ENCODE data around the gene LASP1.
A peak's percentile ranks its signal among the peaks of the same experiment; 100 is the strongest.
"Not testable (repeated sequence)": the region's sequence is repeated elsewhere in the genome, so short reads cannot be mapped to it uniquely, and the experiment has no call there.

Gene LASP1

DNA sequence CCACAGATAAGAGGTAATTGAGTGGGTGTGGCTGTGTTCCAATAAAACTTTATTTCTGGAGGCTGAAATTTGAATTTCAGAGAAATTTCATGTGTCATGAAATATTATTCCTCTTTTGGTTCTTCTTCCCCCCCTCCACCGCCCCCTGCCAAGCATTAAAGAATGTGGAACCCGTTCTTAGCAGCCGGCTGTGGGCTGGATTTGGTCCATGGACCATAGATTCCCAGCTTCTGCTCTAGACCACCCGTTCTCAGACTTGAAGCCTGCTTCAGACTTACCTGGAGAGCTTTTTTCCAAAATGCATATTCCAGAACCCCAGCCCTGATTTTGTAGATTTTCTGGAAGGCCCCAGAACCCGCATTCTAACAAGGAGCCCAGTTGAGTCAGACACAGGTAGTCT, 40.5 kb downstream of the LASP1 start:
- DNase-seq (ENCODE audit: low read depth): no peak

DNA sequence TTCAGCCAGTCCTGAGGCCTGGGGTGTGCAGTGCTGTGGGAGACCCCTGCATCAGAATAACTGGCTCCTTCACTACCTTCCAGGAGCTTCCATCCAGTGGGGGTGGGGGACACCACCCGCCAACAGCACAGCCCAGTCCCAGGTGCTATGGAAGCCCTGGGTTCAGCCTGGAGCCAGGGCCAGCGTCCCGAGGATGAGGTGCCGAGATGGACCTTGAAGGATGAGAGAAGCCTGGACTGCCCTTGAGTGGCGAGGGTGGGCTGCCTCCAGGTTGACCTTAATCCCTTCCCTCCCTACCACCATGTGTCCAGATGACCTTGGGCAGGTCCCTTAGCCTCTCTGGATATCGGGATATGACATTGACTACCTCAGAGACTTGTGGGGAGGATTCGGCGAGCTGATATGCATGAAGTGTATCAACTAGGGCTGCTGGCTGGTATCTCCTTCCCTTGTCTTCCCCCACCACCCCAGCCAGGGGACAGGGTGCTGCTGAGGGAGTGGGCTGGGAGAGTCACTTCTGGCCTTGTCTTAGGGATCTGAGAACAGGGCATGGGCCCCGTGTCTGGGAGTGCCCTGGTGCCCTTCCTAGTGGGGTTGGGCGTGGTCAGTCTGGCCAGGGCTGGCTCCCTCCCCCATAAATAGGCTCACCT, 41.3 kb downstream of the LASP1 start:
- no peak for DNase-seq (ENCODE audit: low read depth)

DNA sequence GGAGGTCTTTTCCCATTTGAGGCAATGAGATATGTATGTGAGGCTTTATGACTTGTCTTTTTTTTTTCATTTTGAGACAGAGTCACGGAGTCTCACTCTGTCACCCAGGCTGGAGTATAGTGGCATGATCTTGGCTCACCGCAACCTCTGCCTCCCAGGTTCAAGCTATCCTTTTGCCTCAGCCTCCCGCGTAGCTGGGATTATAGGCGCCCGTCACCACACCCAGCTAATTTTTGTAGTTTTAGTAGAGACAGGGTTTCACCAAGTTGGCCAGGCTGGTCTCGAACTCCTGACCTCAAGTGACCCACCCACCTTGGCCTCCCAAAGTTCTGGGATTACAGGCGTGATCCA, 41.8 kb downstream of the LASP1 start:
- not testable (repeated sequence) for DNase-seq (ENCODE audit: low read depth)

GRCh38 chr17:38912221-38912813, 42.5 kb downstream of the LASP1 start:
- DNase-seq (ENCODE audit: low read depth): no peak

GRCh38 chr17:38914741-38915638, 45.1 kb downstream of the LASP1 start:
- DNase-seq (ENCODE audit: low read depth): no peak

- no peak for DNase-seq (ENCODE audit: low read depth)
Observed at GRCh38 chr17:38915639-38915995, 45.8 kb downstream of the LASP1 start.

DNA sequence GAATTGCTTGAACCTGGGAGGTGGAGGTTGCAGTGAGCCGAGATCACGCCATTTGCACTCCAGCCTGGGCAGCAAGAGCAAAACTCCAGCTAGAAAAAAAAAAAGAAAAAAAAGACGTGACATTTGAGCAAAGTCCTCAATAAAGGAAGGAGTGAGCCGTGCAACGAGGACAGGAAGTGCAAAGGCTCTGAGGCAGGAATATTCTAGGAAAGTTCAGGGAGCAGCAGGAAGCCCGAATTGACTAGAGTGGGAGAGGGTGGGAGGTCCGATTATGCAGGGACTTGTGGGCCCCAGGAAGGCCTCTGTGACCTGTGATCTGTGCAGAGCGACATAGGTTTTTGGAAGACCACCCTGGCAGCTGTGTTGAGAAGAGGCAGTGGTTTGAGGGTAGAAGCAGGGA, 46.9 kb downstream of the LASP1 start:
- no peak for DNase-seq (ENCODE audit: low read depth)

DNA sequence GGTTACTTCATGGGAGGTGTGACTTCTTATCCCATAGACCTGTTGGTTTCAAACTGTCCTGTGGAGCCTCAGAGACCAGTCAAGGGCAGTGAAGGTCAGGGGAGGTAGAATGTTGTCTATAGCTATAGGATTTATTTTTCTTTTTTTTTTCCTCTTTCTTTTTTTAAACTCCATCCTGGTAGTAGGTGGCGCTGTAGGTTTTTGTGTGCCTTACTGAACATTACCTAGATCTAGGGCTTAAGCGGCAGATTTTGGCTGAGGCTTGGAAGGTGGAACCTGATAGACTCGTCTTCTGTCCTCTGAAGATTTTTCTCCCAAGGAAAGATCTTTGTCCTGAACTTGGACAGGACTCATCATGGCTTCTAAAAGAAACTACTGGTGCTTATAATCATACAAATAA, 47.4 kb downstream of the LASP1 start:
- no peak for DNase-seq (ENCODE audit: low read depth)

GRCh38 chr17:38918129-38918913, 48.5 kb downstream of the LASP1 start:
- DNase-seq (ENCODE audit: low read depth): no peak

DNA sequence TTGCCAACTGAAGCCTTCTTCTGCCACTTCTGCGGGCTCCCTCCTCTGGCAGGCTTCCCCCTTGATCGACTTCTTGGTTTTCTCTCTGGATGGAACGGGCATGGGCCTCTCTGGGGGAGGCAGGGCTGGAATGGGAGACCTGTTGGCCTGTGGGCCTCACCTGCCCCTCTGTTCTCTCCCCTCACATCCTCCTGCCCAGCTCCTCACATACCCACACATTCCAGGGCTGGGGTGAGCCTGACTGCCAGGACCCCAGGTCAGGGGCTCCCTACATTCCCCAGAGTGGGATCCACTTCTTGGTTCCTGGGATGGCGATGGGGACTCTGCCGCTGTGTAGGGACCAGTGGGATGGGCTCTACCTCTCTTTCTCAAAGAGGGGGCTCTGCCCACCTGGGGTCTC, 49.1 kb downstream of the LASP1 start:
- no peak for DNase-seq (ENCODE audit: low read depth)

GRCh38 chr17:38919316-38920078, 49.6 kb downstream of the LASP1 start:
- no peak for DNase-seq (ENCODE audit: low read depth)

- DNase-seq (ENCODE audit: low read depth): no peak
Observed at GRCh38 chr17:38920374-38921291, 50.8 kb downstream of the LASP1 start.

GRCh38 chr17:38921756-38922411, 52.0 kb downstream of the LASP1 start:
- no peak for DNase-seq (ENCODE audit: low read depth)

DNA sequence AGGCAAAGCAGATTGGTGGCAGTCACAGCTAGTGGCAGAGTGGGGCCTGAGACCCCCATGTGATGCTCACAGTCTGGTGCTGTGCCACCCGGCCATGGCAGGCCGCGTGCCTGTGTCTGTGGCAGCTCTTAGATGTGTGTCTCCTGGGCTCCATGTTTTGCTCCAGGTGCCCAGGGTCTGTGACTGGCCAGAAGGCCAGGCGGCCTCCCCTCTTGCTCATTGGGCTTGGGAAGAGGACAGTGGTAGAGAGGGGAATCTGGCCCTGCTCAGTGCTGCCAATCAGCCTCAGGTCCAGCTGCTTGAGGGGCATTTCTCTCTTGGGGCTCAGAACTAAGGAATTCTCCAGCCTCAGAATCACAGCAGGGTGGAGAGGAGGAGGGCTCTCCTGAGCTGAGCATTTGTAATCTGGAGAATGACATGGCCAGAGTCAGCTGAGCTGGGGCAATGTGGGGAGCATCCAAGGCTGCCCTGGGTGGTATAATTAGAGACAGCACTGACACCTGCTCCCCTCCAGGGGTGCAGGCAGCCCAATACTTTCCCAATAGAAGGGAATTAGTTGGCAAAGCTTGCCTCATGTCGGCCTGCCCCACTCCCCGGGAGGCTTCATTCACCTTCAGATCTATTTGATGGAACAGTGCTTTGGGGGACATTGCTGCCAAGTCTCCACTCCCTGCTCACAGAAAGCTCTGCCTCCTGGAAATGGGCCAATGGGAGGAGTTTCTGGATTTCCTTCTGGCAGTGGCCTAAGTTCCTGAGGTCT, 52.9 kb downstream of the LASP1 start:
- DNase-seq (ENCODE audit: low read depth): peak; percentile 38

GRCh38 chr17:38925263-38925995, 55.6 kb downstream of the LASP1 start, which contains the start of gene LASP1NB:
LASP1NB (plus strand) TSS chr17:38925614.
- DNase-seq (ENCODE audit: low read depth): no peak

- no peak for DNase-seq (ENCODE audit: low read depth)
Observed at GRCh38 chr17:38926293-38927070, 56.6 kb downstream of the LASP1 start.

DNA sequence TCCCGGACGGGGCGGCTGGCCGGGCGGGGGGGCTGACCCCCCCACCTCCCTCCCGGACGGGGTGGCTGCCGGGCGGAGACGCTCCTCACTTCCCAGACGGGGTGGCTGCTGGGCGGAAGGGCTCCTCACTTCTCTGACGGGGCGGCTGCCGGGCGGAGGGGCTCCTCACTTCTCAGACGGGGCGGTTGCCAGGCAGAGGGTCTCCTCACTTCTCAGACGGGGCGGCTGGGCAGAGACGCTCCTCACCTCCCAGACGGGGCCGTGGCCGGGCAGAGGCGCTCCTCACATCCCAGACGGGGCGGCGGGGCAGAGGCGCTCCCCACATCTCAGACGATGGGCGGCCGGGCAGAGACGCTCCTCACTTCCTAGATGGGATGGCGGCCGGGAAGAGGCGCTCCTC, 60.9 kb downstream of the LASP1 start:
- DNase-seq (ENCODE audit: low read depth): not testable (repeated sequence)

GRCh38 chr17:38933962-38934361, 64.1 kb downstream of the LASP1 start:
- not testable (repeated sequence) for DNase-seq (ENCODE audit: low read depth)
